IMR-90 (cell line): ENCODE data around the gene JMJD1C.

Source experiments
- BHLHE40 ChIP-seq: fragments of 150-350 bp; IDR thresholded peaks from 2 replicates; pipeline ENCODE4 v1.6.1; 2016; ENCODE audit warnings: mild to moderate bottlenecking, low read depth, low read length
- CTCF ChIP-seq: conservative IDR thresholded peaks from 2 replicates; pipeline ENCODE4 v1.5.1; 2012; ENCODE audit warnings: mild to moderate bottlenecking, low read depth, low read length, improper control_type of control experiment
- RCOR1 ChIP-seq: IDR thresholded peaks from 2 replicates; pipeline ENCODE4 v1.6.1; 2012; ENCODE audit warnings: mild to moderate bottlenecking, low read length, improper control_type of control experiment; ENCODE audit not compliant: insufficient replicate concordance
- SMC3 ChIP-seq: fragments of 150-350 bp; IDR thresholded peaks from 2 replicates; pipeline ENCODE4 v1.6.1; 2016; ENCODE audit warnings: low read depth, mild to moderate bottlenecking, antibody characterized with exemption, low read length, moderate library complexity

GRCh38 chr10:63300801-63301200 lies 165.0 kb downstream of the JMJD1C start:
- TF ChIP-seq CTCF (no peak), RCOR1 (no peak), BHLHE40 (no peak), SMC3 (no peak)
